Endothelial cell of umbilical vein (primary cell): ENCODE data around the gene SRGAP1. TPM values are rescaled to one million over a fixed set of nuclear protein-coding genes. Genes with fewer than 3 reads are reported as not detected.

ENCODE experiments used
- BruUV-seq: library from RNA; stranded (reverse); fragments of 400-500 nt; replicated peaks from 2 replicates; lab custom pipeline; 2021; lab: Mats Ljungman, UMichigan
- CTCF ChIA-PET: fragments of 300-600, 350-600 bp; sonication (Branson Sonifier 250); formaldehyde crosslinking; loops from one replicate; lab custom pipeline; 2021; ENCODE audit warnings: antibody characterized with exemption, inconsistent platforms; lab: Charles Lee
- POLR2A ChIA-PET: fragments of 300-600, 350-600 bp; sonication (Branson Sonifier 250); formaldehyde crosslinking; loops from one replicate; lab custom pipeline; 2021; ENCODE audit warnings: antibody characterized with exemption, inconsistent platforms; lab: Charles Lee
- DNase-seq: peaks from one replicate; pipeline ENCODE4 v3.0.0-alpha.2; 2011; ENCODE audit warnings: low read depth, low spot score
- FAIRE-seq: peaks from 2 replicates; lab custom pipeline; 2011; peaks lifted over from hg19 to GRCh38; lab: Jason Lieb, UNC
- H2AFZ ChIP-seq: 2 replicates; pipeline ENCODE4 v1.6.0; 2012; ENCODE audit warnings: low read depth, low read length, control low read depth, inconsistent platforms
- H3K27ac ChIP-seq: 2 replicates; pipeline ENCODE4 v1.5.1; 2011; ENCODE audit warnings: low read depth, mild to moderate bottlenecking, control low read depth, low read length, moderate library complexity; ENCODE audit not compliant: insufficient read depth
- H3K27me3 ChIP-seq, 2 experiments: 2 replicates each; pipeline versions ENCODE4 v1.6.0 to v1.6.1; 2011; ENCODE audit warnings: low read length in 2 of 2, mixed read lengths in 1 of 2; ENCODE audit not compliant: control insufficient read depth in 2 of 2, insufficient read depth in 2 of 2
- H3K36me3 ChIP-seq, 2 experiments: 2 replicates in 1 of 2; 3 replicates in 1 of 2; pipeline ENCODE4 v1.5.1; 2011; ENCODE audit warnings: low read length in 2 of 2, mild to moderate bottlenecking in 1 of 2, moderate library complexity in 1 of 2; ENCODE audit not compliant: control insufficient read depth in 2 of 2, insufficient read depth in 2 of 2; ENCODE audit errors: extremely low read depth in 1 of 2
- H3K4me1 ChIP-seq: 3 replicates; pipeline ENCODE4 v1.5.1; 2011; ENCODE audit warnings: mild to moderate bottlenecking, low read length; ENCODE audit not compliant: control insufficient read depth, insufficient read depth; ENCODE audit errors: extremely low read depth
- H3K4me2 ChIP-seq: 2 replicates; pipeline ENCODE4 v1.6.1; 2011; ENCODE audit warnings: low read length, control low read depth, mixed read lengths; ENCODE audit not compliant: insufficient read depth
- H3K4me3 ChIP-seq, 3 experiments: fragments of 200-600 bp in 1 of 3; sonication (generic), shearing (Covaris generic) in 1 of 3; replicated peaks in 1 of 3; 2 replicates each; pipeline ENCODE4 v1.5.1; 2011 to 2016; ENCODE audit warnings: control low read depth in 3 of 3, low read length in 3 of 3, mild to moderate bottlenecking in 2 of 3, inconsistent platforms in 1 of 3, low read depth in 1 of 3, moderate library complexity in 1 of 3; ENCODE audit not compliant: insufficient read depth in 1 of 3
- H3K79me2 ChIP-seq: 2 replicates; pipeline ENCODE4 v1.6.0; 2012; ENCODE audit warnings: low read length, inconsistent platforms; ENCODE audit not compliant: control insufficient read depth, insufficient read depth
- H3K9ac ChIP-seq: replicated peaks from 2 replicates; pipeline ENCODE3; 2011; ENCODE audit warnings: low read length, control low read depth; ENCODE audit not compliant: insufficient read depth; ENCODE audit errors: extremely low read depth
- H3K9me1 ChIP-seq: replicated peaks from 3 replicates; pipeline ENCODE4 v1.6.0; 2011; ENCODE audit warnings: mild to moderate bottlenecking, low read length; ENCODE audit not compliant: control insufficient read depth, insufficient read depth; ENCODE audit errors: extremely low read depth
- H3K9me3 ChIP-seq: replicated peaks from 2 replicates; pipeline ENCODE4 v1.5.1; 2012; ENCODE audit warnings: low read length, inconsistent platforms; ENCODE audit not compliant: control insufficient read depth, insufficient read depth
- H4K20me1 ChIP-seq: replicated peaks from 2 replicates; pipeline ENCODE3; 2011; ENCODE audit warnings: mild to moderate bottlenecking, low read length; ENCODE audit not compliant: control insufficient read depth, insufficient read depth; ENCODE audit errors: extremely low read depth
- EZH2 ChIP-seq: IDR thresholded peaks from 2 replicates; pipeline ENCODE4 v1.6.1; 2012; ENCODE audit warnings: borderline replicate concordance, low read depth, mild to moderate bottlenecking, moderate library complexity, low read length, inconsistent platforms; ENCODE audit not compliant: severe bottlenecking
- FOS ChIP-seq: IDR thresholded peaks from 2 replicates; pipeline ENCODE4 v1.6.1; 2011; ENCODE audit warnings: mild to moderate bottlenecking, low read length, moderate library complexity, borderline replicate concordance; ENCODE audit not compliant: insufficient read depth
- GATA2 ChIP-seq: IDR thresholded peaks from 2 replicates; pipeline ENCODE4 v1.7.0; 2011; ENCODE audit warnings: low read depth, mild to moderate bottlenecking, moderate library complexity, mixed read lengths, low read length; ENCODE audit not compliant: insufficient read length, insufficient read depth
- JUN ChIP-seq: IDR thresholded peaks from 2 replicates; pipeline ENCODE4 v1.6.1; 2011; ENCODE audit warnings: borderline replicate concordance, low read depth; ENCODE audit not compliant: insufficient read length, insufficient read depth
- MYC ChIP-seq: IDR thresholded peaks from one replicate; pipeline ENCODE4 v1.6.1; 2011; ENCODE audit warnings: mild to moderate bottlenecking, low read depth, low read length
- POLR2A ChIP-seq: IDR thresholded peaks from 2 replicates; pipeline ENCODE4 v1.6.1; 2012; ENCODE audit warnings: low read depth, mild to moderate bottlenecking, control low read depth, low read length
- POLR2AphosphoS5 ChIP-seq: IDR thresholded peaks from 2 replicates; pipeline ENCODE4 v1.6.1; 2012; ENCODE audit warnings: low read depth, mild to moderate bottlenecking, control low read depth, low read length, moderate library complexity; ENCODE audit not compliant: insufficient read depth
- dilution Hi-C: fragments of 300-500 bp; cut with MboI; formaldehyde crosslinking; loops from one replicate; pipeline ENCODE4 v1.15.0; 2019; ENCODE audit warnings: low sequenced_read_pairs; ENCODE audit not compliant: extremely low pct_ligation_motif_present
- intact Hi-C: fragments of 100-400 bp; cut with micrococcal nuclease; formaldehyde crosslinking; loops from one replicate; pipeline ENCODE4 v1.10.0; 2022
- polyA plus RNA-seq, 4 experiments: library from polyadenylated mRNA; depleted of rRNA in 3 of 4; stranded (reverse) in 3 of 4; unstranded in 1 of 4; fragments of >200 nt; gene quantifications; 2 replicates each; pipeline versions ENCODE4 v1.2.1 to v1.2.3, GENCODE V29; 2011 to 2012; ENCODE audit warnings: missing spikeins in 1 of 4
- total RNA-seq: library from RNA; stranded (reverse); gene quantifications from 2 replicates; pipeline ENCODE4 v1.2.3, GENCODE V29; 2021
- TF ChIP-seq, protein P1 (sequence below), 2 donors: IDR thresholded peaks; 1 replicate in 1 of 2; 2 replicates in 1 of 2; pipeline ENCODE4 v1.5.1; 2011; ENCODE audit warnings: low read length in 2 of 2, mild to moderate bottlenecking in 2 of 2, moderate library complexity in 2 of 2, control low read depth in 1 of 2, inconsistent platforms in 1 of 2, low read depth in 1 of 2; ENCODE audit not compliant: insufficient read depth in 1 of 2; ENCODE audit errors: extremely low read depth in 1 of 2
- TF ChIP-seq, protein P2 (sequence below): IDR thresholded peaks from 2 replicates; pipeline ENCODE4 v1.6.1; 2011; ENCODE audit not compliant: insufficient read depth, insufficient read length

The SRGAP1 gene
- total and polyA plus RNA-seq, 2 donors (not counting 3 experiments of a cell fraction or from before 2014, with no cell fraction given): 4.9 to 16.3 TPM

DNA sequence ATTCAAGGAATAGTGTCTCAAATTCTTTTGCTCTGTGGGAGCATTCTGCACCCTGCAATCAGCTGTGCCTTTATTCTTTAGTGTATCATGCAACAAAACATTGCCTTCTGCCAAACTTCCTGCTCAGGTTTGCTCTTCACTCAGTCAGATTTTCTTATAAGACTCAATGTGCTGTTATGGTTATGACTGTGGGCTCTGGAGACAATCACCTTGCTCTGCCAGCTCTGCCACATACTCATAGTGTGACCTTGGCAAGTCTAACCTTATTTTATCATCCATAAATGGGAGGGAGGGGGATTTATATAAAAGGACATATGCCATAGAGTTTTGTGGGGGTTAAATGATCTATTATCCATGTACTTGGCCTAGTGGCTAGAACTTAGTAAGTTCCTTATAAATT, 51.3 kb downstream of the SRGAP1 start:
- no peaks in the 10 kb centered on the region for H3K27me3 ChIP-seq
- no peak for FAIRE-seq
- ChIA-PET CTCF (no interaction called here), POLR2A (no interaction called here)
- intact Hi-C loops: loop anchor here (5.0 kb wide), 1 partner anchor 326 kb away; the partner anchor contains the start of gene KICS2
- no TSS peak for BruUV-seq
- no peaks in the 10 kb centered on the region for H3K9me1 ChIP-seq
- TF ChIP-seq GATA2 (no peak), MYC (no peak), POLR2A (no peak), EZH2 (no peak), POLR2AphosphoS5 (no peak), JUN (no peak), FOS (no peak)
- TF ChIP-seq, protein P1, sequence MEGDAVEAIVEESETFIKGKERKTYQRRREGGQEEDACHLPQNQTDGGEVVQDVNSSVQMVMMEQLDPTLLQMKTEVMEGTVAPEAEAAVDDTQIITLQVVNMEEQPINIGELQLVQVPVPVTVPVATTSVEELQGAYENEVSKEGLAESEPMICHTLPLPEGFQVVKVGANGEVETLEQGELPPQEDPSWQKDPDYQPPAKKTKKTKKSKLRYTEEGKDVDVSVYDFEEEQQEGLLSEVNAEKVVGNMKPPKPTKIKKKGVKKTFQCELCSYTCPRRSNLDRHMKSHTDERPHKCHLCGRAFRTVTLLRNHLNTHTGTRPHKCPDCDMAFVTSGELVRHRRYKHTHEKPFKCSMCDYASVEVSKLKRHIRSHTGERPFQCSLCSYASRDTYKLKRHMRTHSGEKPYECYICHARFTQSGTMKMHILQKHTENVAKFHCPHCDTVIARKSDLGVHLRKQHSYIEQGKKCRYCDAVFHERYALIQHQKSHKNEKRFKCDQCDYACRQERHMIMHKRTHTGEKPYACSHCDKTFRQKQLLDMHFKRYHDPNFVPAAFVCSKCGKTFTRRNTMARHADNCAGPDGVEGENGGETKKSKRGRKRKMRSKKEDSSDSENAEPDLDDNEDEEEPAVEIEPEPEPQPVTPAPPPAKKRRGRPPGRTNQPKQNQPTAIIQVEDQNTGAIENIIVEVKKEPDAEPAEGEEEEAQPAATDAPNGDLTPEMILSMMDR (IDR thresholded peaks at IDR 0.05; ENCODE audit: extremely low read depth in 1 of 2, insufficient read depth in 1 of 2, low read depth in 1 of 2, low read length in 2 of 2): no peak
- TF ChIP-seq, protein P2, sequence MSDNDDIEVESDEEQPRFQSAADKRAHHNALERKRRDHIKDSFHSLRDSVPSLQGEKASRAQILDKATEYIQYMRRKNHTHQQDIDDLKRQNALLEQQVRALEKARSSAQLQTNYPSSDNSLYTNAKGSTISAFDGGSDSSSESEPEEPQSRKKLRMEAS: no peak
- no peak overlapping the region for H2AFZ ChIP-seq
- H4K20me1 ChIP-seq: no peaks in the 10 kb centered on the region
- no peak overlapping the region for H3K9ac ChIP-seq
- dilution Hi-C loops: no loop called here
- H3K4me3 ChIP-seq: no peak overlapping the region
- H3K9me3 ChIP-seq: no peaks in the 10 kb centered on the region
- no peak overlapping the region for H3K27ac ChIP-seq
- H3K4me1 ChIP-seq: peaks cover 16% of the 10 kb centered on the region
- H3K36me3 ChIP-seq: no peaks in the 10 kb centered on the region
- no peak overlapping the region for H3K4me2 ChIP-seq
- H3K79me2 ChIP-seq: peaks cover 12% of the 10 kb centered on the region
- DNase-seq: no peak
